ENCODE measurements around the gene OTOG.

GRCh38 chr11:17655682-17656081 lies 108.6 kb downstream of the OTOG start:
- no peak for TF ChIP-seq CTCF (conservative IDR thresholded peaks at IDR 0.05)
- TF ChIP-seq EZH2 (IDR thresholded peaks at IDR 0.05; ENCODE audit: low read depth), result no peak
